ENCODE data around the gene TET1. TPM values are rescaled to one million over a fixed set of nuclear protein-coding genes. Genes with fewer than 3 reads are reported as not detected.
A peak's percentile ranks its signal among the peaks of the same experiment; 100 is the strongest.

The TET1 gene
- total and polyA plus RNA-seq, 2 of the 13 experiments (the other 11 are each of a cell fraction or from before 2014, with no cell fraction given): 6.9 to 7.3 TPM

GRCh38 chr10:68561865-68562649, 1.9 kb downstream of the TET1 start:
- in situ Hi-C loops (cut with HindIII; ENCODE audit: extremely low pct_ligation_motif_present, low pct_unique_long_range_greater_than_20kb) (loop anchor here (5.0 kb wide), 1 partner anchor 40 kb away; no protein-coding TSS in a partner anchor), intact Hi-C loops (cut with micrococcal nuclease; ENCODE audit: unreplicated experiment) (loop anchor here (5.0 kb wide), 2 partner anchors 35 to 90 kb away; partner anchors contain the start of genes DNA2 and SLC25A16)
- Histone ChIP-seq H3K4me2 (ENCODE audit: low read depth, low read length) (peak overlapping the region; percentile 91), H3K4me1 (ENCODE audit: insufficient read depth, low read length) (peaks cover 50% of the 10 kb centered on the region), H3K27ac (ENCODE audit: extremely low read length, insufficient read depth, low read length) (peak overlapping the region; percentile 56), H3K36me3 (replicated peaks in 1 of 2; ENCODE audit: control insufficient read depth in 1 of 2, insufficient read depth in 2 of 2, low read length in 2 of 2) (no peaks in the 10 kb centered on the region; a peak in 1 of 5 replicates), H3K9me3 (ENCODE audit: low read length) (no peaks in the 10 kb centered on the region), H3K79me2 (ENCODE audit: insufficient read depth, low read length) (peaks cover 59% of the 10 kb centered on the region), H3K9ac (ENCODE audit: insufficient read depth, low read depth, low read length) (peak overlapping the region; percentile 82; the same call in 1 of the 2 replicates), H4K20me1 (ENCODE audit: insufficient read depth, low read length) (peaks cover 5% of the 10 kb centered on the region), H2AFZ (ENCODE audit: low read length) (no peak overlapping the region), H3K27me3 (ENCODE audit: control insufficient read depth in 1 of 2, insufficient read depth in 2 of 2, low read length in 2 of 2) (no peaks in the 10 kb centered on the region), H3K4me3 (replicated peaks in 1 of 3; ENCODE audit: insufficient read depth in 1 of 3, low read depth in 2 of 3, low read length in 3 of 3) (peak overlapping the region; percentile 91 to 99 (median 95))
- WGBS (ENCODE audit: low lambda C conversion rate): 8% methylated on average over 28 of the region's 28 CpGs
- FAIRE-seq (no peak), DNase-seq (ENCODE audit: low spot score) (no peak), ATAC-seq (peak; percentile 66)
- CTCF ChIA-PET (ENCODE audit: low intra/inter-chr PET ratio, low total read pairs): no interaction called here
- BruUV-seq (replicated peaks): TSS peak; percentile 51
- POLR2A ChIA-PET: interaction anchor here (0.9 to 3.7 kb wide), 4 partner anchors 12 to 265 kb away, joined by 3 to 93 read pairs (median 5); partner anchors contain the start of genes CCAR1 and STOX1
- TF ChIP-seq ZNF256 (CRISPR knock-in tag; conservative IDR thresholded peaks at IDR 0.05) (no peak), REPIN1 (CRISPR knock-in tag; IDR thresholded peaks at IDR 0.05; ENCODE audit: borderline replicate concordance, low read depth) (0 out of 2 replicates have a peak, but pooled peaks have one; percentile 33), ZNF414 (CRISPR knock-in tag; IDR thresholded peaks at IDR 0.05) (no peak), SAP130 (CRISPR knock-in tag; IDR thresholded peaks at IDR 0.05; ENCODE audit: low read depth) (peak; percentile 44; the same call in 1 of the 2 replicates), CENPT (CRISPR knock-in tag; IDR thresholded peaks at IDR 0.05; ENCODE audit: low read depth) (no peak), ZNF564 (CRISPR knock-in tag; IDR thresholded peaks at IDR 0.05) (no peak), HDAC1 (CRISPR knock-in tag; IDR thresholded peaks at IDR 0.05) (0 out of 2 replicates have a peak, but pooled peaks have one; percentile 12), CTCF (CRISPR knock-in tag; IDR thresholded peaks at IDR 0.05) (peak; percentile 32), ZNF775 (CRISPR knock-in tag; IDR thresholded peaks at IDR 0.05; ENCODE audit: borderline replicate concordance) (no peak), BCL3 (CRISPR knock-in tag; IDR thresholded peaks at IDR 0.05) (no peak), FOXA1 (IDR thresholded peaks at IDR 0.05) (no peak), FOXA1 (CRISPR knock-in tag; IDR thresholded peaks at IDR 0.05) (peak; percentile 25), MATR3 (CRISPR knock-in tag; IDR thresholded peaks at IDR 0.05) (no peak), ZNF580 (CRISPR knock-in tag; IDR thresholded peaks at IDR 0.05; ENCODE audit: borderline replicate concordance, low read depth) (no peak), ZBTB14 (CRISPR knock-in tag; IDR thresholded peaks at IDR 0.05) (peak; percentile 32; the same call in 1 of the 2 replicates), YEATS4 (CRISPR knock-in tag; IDR thresholded peaks at IDR 0.05; ENCODE audit: borderline replicate concordance) (peak; percentile 49; the same call in 1 of the 2 replicates), PPARG (CRISPR knock-in tag; conservative IDR thresholded peaks at IDR 0.05) (no peak)

All from HepG2 (cell line).